Prostate gland (tissue), 2 donors: ENCODE results near the gene LRRC63. TPM values are rescaled to one million over a fixed set of nuclear protein-coding genes. Genes with fewer than 3 reads are reported as not detected.
"Not testable (repeated sequence)": the region's sequence is repeated elsewhere in the genome, so short reads cannot be mapped to it uniquely, and the experiment has no call there.

Experiments
- DNase-seq: peaks from one replicate; pipeline ENCODE4 v3.0.0-alpha.2; 2019; ENCODE audit warnings: low spot score
- H3K27ac ChIP-seq, 2 donors: fragments of 200-600 bp; sonication (generic); 2 replicates each; pipeline ENCODE4 v1.5.1; 2017 to 2019
- H3K27me3 ChIP-seq: fragments of 200-600 bp; sonication (generic); replicated peaks from 2 replicates; pipeline ENCODE4 v1.5.1; 2019; ENCODE audit not compliant: insufficient read depth
- H3K36me3 ChIP-seq, 2 donors: fragments of 200-600 bp; sonication (generic); 1 replicate in 1 of 2; 2 replicates in 1 of 2; pipeline versions ENCODE4 v1.5.1 to v1.8.1; 2017 to 2019
- H3K4me1 ChIP-seq: fragments of 200-600 bp; sonication (generic); replicated peaks from 2 replicates; pipeline ENCODE4 v1.5.1; 2019
- H3K4me3 ChIP-seq, 2 donors: fragments of 200-600 bp; sonication (generic); 2 replicates each; pipeline ENCODE4 v1.5.1; 2017 to 2019
- H3K9me3 ChIP-seq: fragments of 200-600 bp; sonication (generic); 2 replicates; pipeline ENCODE4 v1.5.1; 2017
- POLR2A ChIP-seq: fragments of 450-650 bp; IDR thresholded peaks from one replicate; pipeline ENCODE4 v1.6.1; 2016; ENCODE audit warnings: antibody characterized with exemption, mild to moderate bottlenecking
- POLR2AphosphoS5 ChIP-seq: sonication (generic); formaldehyde crosslinking; IDR thresholded peaks from one replicate; pipeline ENCODE4 v1.6.1; 2017; ENCODE audit warnings: antibody characterized with exemption
- WGBS: methylation state at CpG from one replicate; pipeline ENCODE4 v1.1.5; 2018; 5-methylcytosine and 5-hydroxymethylcytosine counted together
- intact Hi-C: fragments of 100-400 bp; cut with DNase I; formaldehyde crosslinking; loops from one replicate; pipeline ENCODE4 v1.14.2; 2022
- total RNA-seq, 2 donors: library from RNA; depleted of rRNA; stranded (reverse); fragments of >200 nt; gene quantifications; one replicate each; pipeline ENCODE4 v1.1.0, GENCODE V29; 2016
- TF ChIP-seq, protein P1 (sequence below), 4 experiments: fragments of 200-600 bp in 2 of 4; fragments of 450-650 bp in 2 of 4; sonication (generic) in 2 of 4; IDR thresholded peaks; 1 replicate in 3 of 4; 2 replicates in 1 of 4; pipeline ENCODE4 v1.5.1; 2016 to 2019; ENCODE audit warnings: antibody characterized with exemption in 4 of 4, mild to moderate bottlenecking in 2 of 4, moderate library complexity in 2 of 4

The LRRC63 gene
- total RNA-seq, 2 donors from 2014 or later: 1.0 to 1.7 TPM

DNA sequence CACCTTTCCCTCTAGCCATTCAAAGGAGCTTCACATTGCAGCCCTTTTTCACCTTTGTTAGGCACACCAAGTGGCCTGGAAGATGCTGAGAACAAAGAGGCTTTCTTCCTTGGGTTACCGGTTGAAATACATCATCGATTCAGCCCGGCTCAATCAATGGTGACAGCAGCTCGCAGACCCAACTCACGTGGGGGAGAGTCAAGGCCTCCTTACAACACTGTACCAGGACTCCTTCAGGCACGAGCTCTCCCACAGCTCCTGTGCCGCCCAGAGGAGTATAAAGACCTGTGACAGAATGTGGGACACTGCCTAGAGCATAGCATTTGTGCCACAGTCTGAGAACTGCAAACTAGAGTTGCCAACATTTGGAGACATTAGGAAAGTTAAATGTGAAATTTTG, 3.9 kb upstream of the LRRC63 start:
- Histone ChIP-seq H3K36me3 (no peaks in the 10 kb centered on the region), H3K4me3 (no peak overlapping the region), H3K9me3 (no peaks in the 10 kb centered on the region), H3K27me3 (no peaks in the 10 kb centered on the region), H3K27ac (no peak overlapping the region), H3K4me1 (no peaks in the 10 kb centered on the region)
- TF ChIP-seq, protein P1, sequence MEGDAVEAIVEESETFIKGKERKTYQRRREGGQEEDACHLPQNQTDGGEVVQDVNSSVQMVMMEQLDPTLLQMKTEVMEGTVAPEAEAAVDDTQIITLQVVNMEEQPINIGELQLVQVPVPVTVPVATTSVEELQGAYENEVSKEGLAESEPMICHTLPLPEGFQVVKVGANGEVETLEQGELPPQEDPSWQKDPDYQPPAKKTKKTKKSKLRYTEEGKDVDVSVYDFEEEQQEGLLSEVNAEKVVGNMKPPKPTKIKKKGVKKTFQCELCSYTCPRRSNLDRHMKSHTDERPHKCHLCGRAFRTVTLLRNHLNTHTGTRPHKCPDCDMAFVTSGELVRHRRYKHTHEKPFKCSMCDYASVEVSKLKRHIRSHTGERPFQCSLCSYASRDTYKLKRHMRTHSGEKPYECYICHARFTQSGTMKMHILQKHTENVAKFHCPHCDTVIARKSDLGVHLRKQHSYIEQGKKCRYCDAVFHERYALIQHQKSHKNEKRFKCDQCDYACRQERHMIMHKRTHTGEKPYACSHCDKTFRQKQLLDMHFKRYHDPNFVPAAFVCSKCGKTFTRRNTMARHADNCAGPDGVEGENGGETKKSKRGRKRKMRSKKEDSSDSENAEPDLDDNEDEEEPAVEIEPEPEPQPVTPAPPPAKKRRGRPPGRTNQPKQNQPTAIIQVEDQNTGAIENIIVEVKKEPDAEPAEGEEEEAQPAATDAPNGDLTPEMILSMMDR (IDR thresholded peaks at IDR 0.05): no peak
- TF ChIP-seq POLR2A (no peak), POLR2AphosphoS5 (no peak)
- intact Hi-C loops: no loop called here
- 84% methylated on average over 7 of the region's 7 CpGs for WGBS
- DNase-seq: no peak

DNA sequence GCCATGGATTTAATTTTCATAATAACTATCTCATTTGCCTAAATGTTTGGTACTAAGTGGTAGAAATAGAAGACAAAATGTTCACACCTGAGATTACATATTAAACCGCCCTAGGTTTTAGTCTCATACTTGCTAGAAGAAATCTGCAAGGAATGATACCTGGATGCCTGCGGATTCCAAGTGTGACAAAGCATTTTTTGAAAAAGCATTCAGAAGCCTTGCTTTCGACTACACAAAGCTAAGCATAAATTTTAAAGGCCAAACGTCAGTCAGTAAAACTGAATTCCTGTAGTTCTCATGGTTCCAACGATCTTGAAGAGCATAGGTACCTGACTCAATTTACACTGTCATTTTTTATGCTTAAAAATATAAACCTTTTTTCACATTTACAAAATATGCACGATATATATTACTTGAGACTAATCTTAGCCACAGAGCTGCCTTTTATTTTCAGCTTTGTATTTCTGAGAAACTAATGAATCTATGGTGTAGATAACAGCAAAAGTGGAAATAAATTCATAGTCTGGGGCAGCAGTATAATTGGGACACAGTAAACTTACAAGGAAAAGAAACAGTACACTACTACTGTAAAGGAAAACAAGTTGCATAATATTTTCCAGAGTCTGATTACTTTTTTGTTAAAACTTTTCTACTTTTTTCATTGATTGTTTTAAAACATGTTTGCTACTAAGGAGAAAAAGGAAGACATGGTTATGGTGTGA, 1.2 kb upstream of the LRRC63 start:
- WGBS: 80% methylated on average over 6 of the region's 6 CpGs
- peak overlapping the region; percentile 64 to 72 for H3K27ac ChIP-seq
- no peaks in the 10 kb centered on the region for H3K27me3 ChIP-seq
- H3K36me3 ChIP-seq: no peaks in the 10 kb centered on the region
- TF ChIP-seq POLR2AphosphoS5 (no peak), POLR2A (no peak)
- TF ChIP-seq, protein P1 (IDR thresholded peaks at IDR 0.05): no peak
- peak overlapping the region in 1 of 2 donors; percentile 44 for H3K4me3 ChIP-seq
- DNase-seq: no peak
- H3K4me1 ChIP-seq: no peaks in the 10 kb centered on the region
- H3K9me3 ChIP-seq: no peaks in the 10 kb centered on the region
- intact Hi-C loops: no loop called here

DNA sequence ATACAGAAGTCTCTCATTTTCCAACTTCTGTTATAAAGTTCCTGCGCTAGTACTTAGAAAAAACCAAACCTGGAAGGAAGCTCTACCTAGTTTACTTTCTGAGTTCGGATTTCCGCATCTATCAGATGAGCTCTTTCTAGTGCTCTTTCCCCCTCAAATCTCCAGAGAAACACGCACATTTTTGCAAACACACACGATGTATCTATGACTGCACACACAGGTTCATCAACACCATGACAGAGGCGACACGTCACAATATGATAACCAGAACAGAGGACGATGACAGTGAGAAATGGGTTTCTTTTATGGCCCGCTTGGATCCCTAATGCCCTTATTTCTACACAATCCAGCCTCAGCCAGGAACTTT, 629 bp upstream of the LRRC63 start:
- WGBS: 4% methylated on average over 9 of the region's 9 CpGs
- peak overlapping the region; percentile 64 to 72 for H3K27ac ChIP-seq
- H3K4me1 ChIP-seq: no peaks in the 10 kb centered on the region
- H3K9me3 ChIP-seq: no peaks in the 10 kb centered on the region
- H3K36me3 ChIP-seq: no peaks in the 10 kb centered on the region
- TF ChIP-seq POLR2A: no peak
- no peak for TF ChIP-seq POLR2AphosphoS5
- TF ChIP-seq, protein P1 (IDR thresholded peaks at IDR 0.05): no peak
- peak overlapping the region; percentile 29 to 44 for H3K4me3 ChIP-seq
- intact Hi-C loops: no loop called here
- no peaks in the 10 kb centered on the region for H3K27me3 ChIP-seq
- no peak for DNase-seq

DNA sequence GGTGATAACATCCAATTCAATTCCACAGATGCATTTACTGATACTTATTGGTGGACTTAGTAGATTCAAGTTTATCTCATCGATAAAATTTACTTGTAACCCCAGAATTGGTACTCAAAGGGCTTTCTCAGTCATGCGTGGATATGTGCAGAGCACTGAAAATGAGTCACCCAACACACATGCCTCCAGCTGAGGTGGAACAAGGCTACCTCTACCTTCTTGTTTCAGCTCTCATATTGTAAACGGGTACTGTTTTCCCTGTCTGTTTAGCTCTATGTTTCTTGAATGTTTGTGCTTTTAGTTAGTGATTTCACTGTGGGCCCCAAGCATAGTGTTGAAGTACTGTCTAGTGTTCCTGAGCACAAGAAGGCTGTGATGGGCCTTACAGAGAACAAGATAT, 1.5 kb downstream of the LRRC63 start:
- H3K4me3 ChIP-seq: no peak overlapping the region
- no peak for TF ChIP-seq POLR2AphosphoS5
- H3K27me3 ChIP-seq: no peaks in the 10 kb centered on the region
- H3K4me1 ChIP-seq: no peaks in the 10 kb centered on the region
- H3K9me3 ChIP-seq: no peaks in the 10 kb centered on the region
- WGBS: 95% methylated on average over 3 of the region's 3 CpGs
- no peak for DNase-seq
- intact Hi-C loops: no loop called here
- H3K36me3 ChIP-seq: no peaks in the 10 kb centered on the region
- H3K27ac ChIP-seq: peak overlapping the region; percentile 8 to 59

DNA sequence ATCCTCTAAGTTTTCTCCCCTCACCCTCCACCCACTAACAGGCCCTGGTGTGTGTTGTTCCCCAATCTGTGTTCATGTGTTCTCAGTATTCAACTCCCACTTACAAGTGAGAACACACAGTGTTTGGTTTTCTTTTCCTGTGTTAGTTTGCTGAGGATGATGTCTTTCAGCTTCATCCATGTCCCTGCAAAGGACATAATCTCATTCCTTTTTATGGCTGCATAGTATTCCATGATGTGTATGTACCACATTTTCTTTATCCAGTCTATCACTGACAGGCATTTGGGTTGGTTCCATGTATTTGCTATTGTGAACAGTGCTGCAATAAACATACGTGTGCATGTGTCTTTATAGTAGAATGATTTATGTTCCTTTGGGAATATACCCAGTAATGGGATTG, 3.0 kb downstream of the LRRC63 start:
- 68% methylated on average over 1 of the region's 1 CpG for WGBS
- H3K4me3 ChIP-seq, H3K4me1 ChIP-seq, H3K36me3 ChIP-seq, DNase-seq, H3K27me3 ChIP-seq, intact Hi-C loops, H3K9me3 ChIP-seq: not testable (repeated sequence)
- H3K27ac ChIP-seq: peak overlapping the region in 1 of 2 donors; percentile 59

DNA sequence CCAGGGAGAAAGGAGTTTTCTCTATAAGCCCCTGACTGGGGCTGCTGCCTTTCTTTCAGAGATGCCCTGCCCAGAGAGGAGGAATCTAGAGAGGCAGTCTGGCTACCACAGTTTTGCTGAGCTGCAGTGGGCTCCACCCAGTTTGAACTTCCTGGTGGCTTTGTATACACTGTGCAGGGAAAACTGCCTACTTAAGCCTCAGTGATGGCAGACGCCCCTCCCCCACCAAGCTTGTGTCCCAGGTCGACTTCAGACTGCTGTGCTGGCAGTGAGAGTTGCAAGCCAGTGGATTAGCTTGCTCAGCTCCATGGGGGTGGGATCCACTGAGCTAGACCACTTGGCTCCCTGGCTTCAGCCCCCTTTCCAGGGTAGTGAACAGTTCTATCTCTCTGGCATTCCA, 8.5 kb downstream of the LRRC63 start:
- H3K4me1 ChIP-seq, H3K27ac ChIP-seq, H3K4me3 ChIP-seq, H3K27me3 ChIP-seq, H3K9me3 ChIP-seq, intact Hi-C loops, H3K36me3 ChIP-seq: not testable (repeated sequence)
- peak; percentile 22 for DNase-seq
- WGBS: 0% methylated on average over 2 of the region's 2 CpGs
